Measurements from ENCODE around the gene UBE2D4. TPM values are rescaled to one million over a fixed set of nuclear protein-coding genes. Genes with fewer than 3 reads are reported as not detected.

Gene UBE2D4
- total RNA-seq, 1 donor from 2014 or later = 11.4 TPM

GRCh38 chr7:43880596-43880995 is 45.6 kb upstream of the UBE2D4 start:
- Mint-ChIP-seq H3K4me3 (no peak overlapping the region), H3K27me3 (no peaks in the 10 kb centered on the region), H3K27ac (no peak overlapping the region), H3K9me3 (no peaks in the 10 kb centered on the region), H3K4me1 (ENCODE audit: unreplicated experiment) (no peaks in the 10 kb centered on the region), H3K36me3 (peaks cover 17% of the 10 kb centered on the region)
- no peak for TF ChIP-seq CTCF (conservative IDR thresholded peaks at IDR 0.05)
- no peak for DNase-seq (ENCODE audit: extremely low spot score, unreplicated experiment)

- no peak for TF ChIP-seq CTCF (conservative IDR thresholded peaks at IDR 0.05)
- Mint-ChIP-seq H3K27me3 (no peaks in the 10 kb centered on the region), H3K36me3 (peaks cover 17% of the 10 kb centered on the region), H3K27ac (no peak overlapping the region), H3K4me1 (ENCODE audit: unreplicated experiment) (peaks cover 8% of the 10 kb centered on the region), H3K4me3 (no peak overlapping the region), H3K9me3 (no peaks in the 10 kb centered on the region)
- no peak for DNase-seq (ENCODE audit: extremely low spot score, unreplicated experiment)
Measured at GRCh38 chr7:43884209-43884608, 42.0 kb upstream of the UBE2D4 start.

- TF ChIP-seq CTCF (conservative IDR thresholded peaks at IDR 0.05) = no peak
- no peak for DNase-seq (ENCODE audit: extremely low spot score, unreplicated experiment)
- Mint-ChIP-seq H3K36me3 (peaks cover 17% of the 10 kb centered on the region), H3K9me3 (no peaks in the 10 kb centered on the region), H3K27me3 (no peaks in the 10 kb centered on the region), H3K4me3 (no peak overlapping the region), H3K4me1 (ENCODE audit: unreplicated experiment) (peaks cover 10% of the 10 kb centered on the region), H3K27ac (no peak overlapping the region)
Measured at GRCh38 chr7:43884617-43885016, 41.6 kb upstream of the UBE2D4 start.

- H3K36me3 Mint-ChIP-seq = peaks cover 3% of the 10 kb centered on the region
- no peak for TF ChIP-seq CTCF (conservative IDR thresholded peaks at IDR 0.05)
- no peak for DNase-seq (ENCODE audit: extremely low spot score, unreplicated experiment)
- no peaks in the 10 kb centered on the region for H3K27me3 Mint-ChIP-seq
- no peak overlapping the region for H3K27ac Mint-ChIP-seq
- no peak overlapping the region for H3K4me3 Mint-ChIP-seq
- H3K9me3 Mint-ChIP-seq = no peaks in the 10 kb centered on the region
- H3K4me1 Mint-ChIP-seq (ENCODE audit: unreplicated experiment) = peaks cover 12% of the 10 kb centered on the region
Measured at GRCh38 chr7:43888993-43889945, 37.0 kb upstream of the UBE2D4 start.

GRCh38 chr7:43890468-43890867 is 35.8 kb upstream of the UBE2D4 start:
- H3K27ac Mint-ChIP-seq = no peak overlapping the region
- H3K4me1 Mint-ChIP-seq (ENCODE audit: unreplicated experiment) = peaks cover 12% of the 10 kb centered on the region
- H3K9me3 Mint-ChIP-seq = no peaks in the 10 kb centered on the region

More at GRCh38 chr7:43890468-43890867, 35.8 kb upstream of the UBE2D4 start:
- Mint-ChIP-seq H3K36me3 (peaks cover 3% of the 10 kb centered on the region), H3K4me3 (no peak overlapping the region), H3K27me3 (no peaks in the 10 kb centered on the region)
- TF ChIP-seq CTCF (conservative IDR thresholded peaks at IDR 0.05) = no peak
- no peak for DNase-seq (ENCODE audit: extremely low spot score, unreplicated experiment)

All from type B pancreatic cell (in vitro differentiated cells).